Bronchial epithelial cell (primary cell): ENCODE results near the gene PRELID2. TPM values are rescaled to one million over a fixed set of nuclear protein-coding genes. Genes with fewer than 3 reads are reported as not detected.

ENCODE experiments used
- DNase-seq: peaks from one replicate; pipeline ENCODE4 v3.0.0-alpha.2; 2010; ENCODE audit warnings: low read depth
- FAIRE-seq: peaks from 2 replicates; lab custom pipeline; 2011; peaks lifted over from hg19 to GRCh38; lab: Jason Lieb, UNC
- H3K27me3 ChIP-seq: 2 replicates; pipeline ENCODE4 v1.5.1; 2011; ENCODE audit warnings: low read length; ENCODE audit not compliant: control insufficient read depth, insufficient read depth
- H3K36me3 ChIP-seq: 2 replicates; pipeline ENCODE4 v1.5.1; 2011; ENCODE audit warnings: low read length; ENCODE audit not compliant: control insufficient read depth, insufficient read depth
- H3K4me3 ChIP-seq: 2 replicates; pipeline ENCODE4 v1.5.1; 2011; ENCODE audit warnings: mild to moderate bottlenecking, low read depth, low read length, control low read depth
- CTCF ChIP-seq: IDR thresholded peaks from 2 replicates; pipeline ENCODE4 v1.5.1; 2011; ENCODE audit warnings: mild to moderate bottlenecking, moderate library complexity, low read length, control low read depth, inconsistent platforms; ENCODE audit not compliant: insufficient read depth, severe bottlenecking
- total RNA-seq: library from RNA; depleted of rRNA; stranded (reverse); fragments of >200 nt; gene quantifications from 2 replicates; pipeline ENCODE4 v1.2.1, GENCODE V29; 2014

Gene PRELID2
- total RNA-seq, 1 donor from 2014 or later, result 12.4 TPM

DNA sequence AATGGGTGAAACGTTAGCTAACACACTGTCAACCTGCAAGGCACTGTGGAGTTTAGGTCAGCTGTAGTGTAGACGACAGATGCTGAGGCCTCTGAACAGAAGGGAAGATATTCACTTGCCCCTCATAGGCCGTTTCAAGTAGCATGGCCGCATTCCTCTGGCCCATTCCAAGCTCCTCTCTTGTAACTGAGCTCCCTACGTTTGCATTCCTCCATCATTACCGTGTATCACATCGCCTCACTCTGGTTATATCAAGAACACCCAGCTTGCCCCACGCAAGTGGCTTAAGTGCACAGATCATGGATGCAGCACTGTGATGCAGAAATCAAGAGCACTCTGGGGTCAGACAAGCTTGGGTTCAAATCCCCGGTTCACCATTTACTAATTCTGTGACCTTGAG is 43.3 kb downstream of the PRELID2 start:
- FAIRE-seq (peak; percentile 13), DNase-seq (no peak)
- Histone ChIP-seq H3K4me3 (no peak overlapping the region), H3K36me3 (no peaks in the 10 kb centered on the region), H3K27me3 (no peaks in the 10 kb centered on the region)
- no peak for TF ChIP-seq CTCF

DNA sequence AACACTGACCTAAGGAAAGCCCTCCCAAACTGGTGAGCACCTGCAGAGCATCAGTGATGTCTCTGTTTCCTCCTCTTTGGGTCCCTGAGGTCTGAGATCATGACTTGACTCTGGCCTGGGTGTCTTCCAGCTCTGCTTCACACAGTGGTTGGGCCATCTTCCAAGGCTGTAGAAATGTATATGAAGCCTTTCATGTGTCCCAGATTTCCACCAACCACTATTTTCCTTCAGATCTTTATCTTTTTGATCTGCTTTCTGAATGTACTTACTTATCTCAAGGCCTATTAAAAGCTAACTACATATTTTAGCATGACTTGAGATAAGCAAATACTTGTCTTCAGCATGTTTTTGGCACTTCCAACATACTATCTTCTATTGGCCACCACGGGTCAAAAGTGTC is 47.1 kb downstream of the PRELID2 start:
- no peak for FAIRE-seq
- Histone ChIP-seq H3K4me3 (no peak overlapping the region), H3K36me3 (no peaks in the 10 kb centered on the region), H3K27me3 (no peaks in the 10 kb centered on the region)
- no peak for DNase-seq
- no peak for TF ChIP-seq CTCF

DNA sequence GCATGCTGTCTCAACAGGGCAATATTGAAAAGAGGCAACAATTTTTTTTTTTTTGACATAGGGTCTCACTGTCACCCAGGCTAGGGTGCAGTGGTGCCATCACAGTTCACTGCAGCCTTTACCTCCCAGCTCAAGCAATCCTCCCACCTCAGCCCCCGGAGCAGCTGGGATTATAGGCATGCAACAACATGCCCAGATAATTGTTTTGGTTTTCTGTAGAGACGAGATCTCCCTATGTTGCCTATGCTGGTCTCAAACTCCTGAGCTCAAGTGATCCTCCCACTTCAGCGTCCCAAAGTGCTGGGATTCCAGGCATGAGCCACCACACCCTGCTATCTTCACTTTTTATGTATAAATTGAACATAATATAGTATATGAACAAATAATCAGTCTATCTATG is 47.6 kb downstream of the PRELID2 start:
- no peaks in the 10 kb centered on the region for H3K36me3 ChIP-seq
- no peak overlapping the region for H3K4me3 ChIP-seq
- DNase-seq (no peak), FAIRE-seq (peak; percentile 40)
- TF ChIP-seq CTCF, result no peak
- no peaks in the 10 kb centered on the region for H3K27me3 ChIP-seq

- H3K36me3 ChIP-seq, result no peaks in the 10 kb centered on the region
- TF ChIP-seq CTCF, result no peak
- no peaks in the 10 kb centered on the region for H3K27me3 ChIP-seq
- FAIRE-seq, result no peak
- no peak for DNase-seq
- no peak overlapping the region for H3K4me3 ChIP-seq
Measured at GRCh38 chr5:145787001-145787400, 48.1 kb downstream of the PRELID2 start.

GRCh38 chr5:145780982-145781381 is 54.2 kb downstream of the PRELID2 start:
- FAIRE-seq, result no peak
- Histone ChIP-seq H3K4me3 (no peak overlapping the region), H3K36me3 (no peaks in the 10 kb centered on the region), H3K27me3 (no peaks in the 10 kb centered on the region)
- TF ChIP-seq CTCF, result no peak
- DNase-seq, result no peak

- Histone ChIP-seq H3K36me3 (no peaks in the 10 kb centered on the region), H3K27me3 (no peaks in the 10 kb centered on the region), H3K4me3 (no peak overlapping the region)
- no peak for TF ChIP-seq CTCF
- DNase-seq (no peak), FAIRE-seq (no peak)
Measured at GRCh38 chr5:145778144-145778900, 56.8 kb downstream of the PRELID2 start.
